Right lobe of liver (tissue), 6 donors: ENCODE measurements around the gene CAMKK1. TPM values are rescaled to one million over a fixed set of nuclear protein-coding genes. Genes with fewer than 3 reads are reported as not detected.

Experiments
- ATAC-seq, 4 donors: fragments of 200-7000 bp; cut with Tn5 transposase; one replicate each; pipeline ENCODE4 v1.9.1; 2020; ENCODE audit warnings: mild to moderate bottlenecking in 4 of 4, moderate library complexity in 4 of 4
- DNase-seq, 3 donors: peaks; one replicate each; pipeline ENCODE4 v3.0.0-alpha.2; 2020
- H3K27ac ChIP-seq, 3 donors: fragments of 200-600 bp; one replicate each; pipeline ENCODE4 v1.8.0; 2022
- H3K27me3 ChIP-seq, 2 donors: fragments of 200-600 bp; one replicate each; pipeline ENCODE4 v1.8.0; 2022
- H3K36me3 ChIP-seq, 4 donors: fragments of 200-600 bp; sonication (generic) in 1 of 4; one replicate each; pipeline versions ENCODE4 v1.5.1 to v1.8.0; 2017 to 2022; ENCODE audit warnings: control low read depth in 1 of 4
- H3K4me1 ChIP-seq, 4 donors: fragments of 200-600 bp; sonication (generic) in 1 of 4; one replicate each; pipeline versions ENCODE4 v1.5.1 to v1.8.0; 2017 to 2022; ENCODE audit warnings: control low read depth in 1 of 4
- H3K4me3 ChIP-seq, 3 donors: fragments of 200-600 bp; one replicate each; pipeline ENCODE4 v1.8.0; 2022
- H3K9me3 ChIP-seq, 4 donors: fragments of 200-600 bp; sonication (generic) in 1 of 4; one replicate each; pipeline versions ENCODE4 v1.5.1 to v1.8.0; 2017 to 2022; ENCODE audit warnings: control low read depth in 1 of 4
- CTCF ChIP-seq, 4 donors: fragments of 200-600 bp in 3 of 4; fragments of 450-650 bp in 1 of 4; IDR thresholded peaks; one replicate each; pipeline versions ENCODE4 v1.5.1 to v1.8.0; 2016 to 2022; ENCODE audit warnings: antibody characterized with exemption in 4 of 4, mild to moderate bottlenecking in 2 of 4
- POLR2A ChIP-seq: fragments of 450-650 bp; IDR thresholded peaks from one replicate; pipeline ENCODE4 v1.6.1; 2017; ENCODE audit warnings: antibody characterized with exemption, mild to moderate bottlenecking
- WGBS: methylation state at CpG from one replicate; pipeline ENCODE4 v1.1.6; 2018; ENCODE audit warnings: low coverage, low lambda C conversion rate; ENCODE audit not compliant: insufficient coverage; ENCODE audit errors: missing lambda C conversion rate; 5-methylcytosine and 5-hydroxymethylcytosine counted together
- intact Hi-C, 2 donors: fragments of 100-400 bp; cut with DNase I; formaldehyde crosslinking; loops; one replicate each; pipeline versions ENCODE4 v1.11.2 to v1.14.1; 2022
- total RNA-seq, 6 experiments: library from RNA; depleted of rRNA in 2 of 6; stranded (reverse); fragments of >200 nt in 2 of 6; fragmentation: NEBNext Ultra II Directional in 3 of 6; extraction: Animal tissue kit (Norgen Biotek cat#: 25700) in 3 of 6; gene quantifications; one replicate each; pipeline versions ENCODE4 v1.1.0 to v1.2.4, GENCODE V29; 2016 to 2023
- donor health status: DM: no; HTN: yes; CAD: no.
- donor health status: DM: no; HTN: no; CAD: no.
- donor health status: DM: no; HTN: no; CAD: no.
- donor health status: DM: no; HTN: yes; CAD: no.
- donor health status: DM: no; HTN: yes; CAD: no.

The CAMKK1 gene
- total RNA-seq, 6 experiments from 2014 or later, result 0.35 to 1.1 (median 0.47) TPM

GRCh38 chr17:3912827-3913226 lies 20.0 kb upstream of the CAMKK1 start:
- intact Hi-C loops, result no loop called here
- no peaks in the 10 kb centered on the region for H3K36me3 ChIP-seq
- H3K27me3 ChIP-seq, result no peaks in the 10 kb centered on the region
- H3K4me3 ChIP-seq, result no peak overlapping the region
- no peaks in the 10 kb centered on the region for H3K4me1 ChIP-seq
- H3K27ac ChIP-seq, result no peak overlapping the region
- ATAC-seq (no peak), DNase-seq (no peak)
- H3K9me3 ChIP-seq, result no peaks in the 10 kb centered on the region
- TF ChIP-seq CTCF (IDR thresholded peaks at IDR 0.05) (no peak), POLR2A (no peak)
- WGBS, result 80% methylated on average over 1 of the region's 2 CpGs

GRCh38 chr17:3911271-3912053 lies 18.6 kb upstream of the CAMKK1 start:
- DNase-seq, result peak in 1 of 3 donors; percentile 54
- Histone ChIP-seq H3K27me3 (no peaks in the 10 kb centered on the region), H3K4me3 (no peak overlapping the region), H3K27ac (peak overlapping the region in 1 of 3 donors; percentile 13), H3K9me3 (no peaks in the 10 kb centered on the region), H3K4me1 (no peaks in the 10 kb centered on the region), H3K36me3 (no peaks in the 10 kb centered on the region)
- 64% methylated on average over 10 of the region's 30 CpGs for WGBS
- TF ChIP-seq CTCF (IDR thresholded peaks at IDR 0.05), result no peak
- no peak for TF ChIP-seq POLR2A
- peak; percentile 18 to 46 (median 34) for ATAC-seq
- intact Hi-C loops, result no loop called here

GRCh38 chr17:3910420-3911270 lies 17.8 kb upstream of the CAMKK1 start:
- TF ChIP-seq POLR2A (no peak), CTCF (IDR thresholded peaks at IDR 0.05) (no peak)
- DNase-seq (no peak), ATAC-seq (no peak)
- Histone ChIP-seq H3K4me3 (no peak overlapping the region), H3K9me3 (no peaks in the 10 kb centered on the region), H3K4me1 (no peaks in the 10 kb centered on the region), H3K27me3 (no peaks in the 10 kb centered on the region), H3K36me3 (no peaks in the 10 kb centered on the region), H3K27ac (peak overlapping the region in 1 of 3 donors; percentile 13)
- intact Hi-C loops, result no loop called here
- 65% methylated on average over 9 of the region's 11 CpGs for WGBS

GRCh38 chr17:3909257-3909656 lies 16.4 kb upstream of the CAMKK1 start:
- intact Hi-C loops, result no loop called here
- H3K27me3 ChIP-seq, result no peaks in the 10 kb centered on the region
- H3K27ac ChIP-seq, result no peak overlapping the region
- no peak overlapping the region for H3K4me3 ChIP-seq
- 92% methylated on average over 9 of the region's 12 CpGs for WGBS
- no peaks in the 10 kb centered on the region for H3K9me3 ChIP-seq
- TF ChIP-seq POLR2A (no peak), CTCF (IDR thresholded peaks at IDR 0.05) (no peak)
- no peaks in the 10 kb centered on the region for H3K4me1 ChIP-seq
- DNase-seq (no peak), ATAC-seq (no peak)
- H3K36me3 ChIP-seq, result no peaks in the 10 kb centered on the region
